ENCODE measurements around the gene CENPB.

Gene CENPB

GRCh38 chr20:3741836-3742458 lies 44.6 kb downstream of the CENPB start:
- peaks cover 23% of the 10 kb centered on the region for H3K27me3 Mint-ChIP-seq (ENCODE audit: low read depth)
- peaks cover 16% of the 10 kb centered on the region for H3K4me1 Mint-ChIP-seq
- peak overlapping the region in 1 of 3 experiments; percentile 53 for H3K27ac Mint-ChIP-seq
- TF ChIP-seq CTCF (IDR thresholded peaks at IDR 0.05; ENCODE audit: unreplicated experiment in 3 of 3), result no peak
- no peak overlapping the region for H3K4me3 Mint-ChIP-seq
- H3K9me3 Mint-ChIP-seq, result no peaks in the 10 kb centered on the region
- peaks cover 26% of the 10 kb centered on the region for H3K36me3 Mint-ChIP-seq (ENCODE audit: low read depth)

GRCh38 chr20:3740615-3741301 lies 45.8 kb downstream of the CENPB start:
- no peak for TF ChIP-seq CTCF (IDR thresholded peaks at IDR 0.05; ENCODE audit: unreplicated experiment in 3 of 3)
- Mint-ChIP-seq H3K27ac (no peak overlapping the region), H3K4me3 (no peak overlapping the region), H3K4me1 (peaks cover 16% of the 10 kb centered on the region), H3K9me3 (no peaks in the 10 kb centered on the region), H3K27me3 (ENCODE audit: low read depth) (peaks cover 19% of the 10 kb centered on the region), H3K36me3 (ENCODE audit: low read depth) (peaks cover 20% of the 10 kb centered on the region)

- Mint-ChIP-seq H3K27ac (no peak overlapping the region), H3K4me1 (peaks cover 19% of the 10 kb centered on the region), H3K36me3 (ENCODE audit: low read depth) (peaks cover 17% of the 10 kb centered on the region), H3K27me3 (ENCODE audit: low read depth) (peaks cover 13% of the 10 kb centered on the region), H3K4me3 (no peak overlapping the region), H3K9me3 (no peaks in the 10 kb centered on the region)
- TF ChIP-seq CTCF (IDR thresholded peaks at IDR 0.05; ENCODE audit: unreplicated experiment in 3 of 3), result no peak
These were observed 46.6 kb downstream of the CENPB start for GRCh38 chr20:3739926-3740451.

GRCh38 chr20:3739054-3739925 lies 47.2 kb downstream of the CENPB start:
- Mint-ChIP-seq H3K4me1 (peaks cover 25% of the 10 kb centered on the region), H3K27ac (no peak overlapping the region), H3K27me3 (ENCODE audit: low read depth) (peaks cover 7% of the 10 kb centered on the region), H3K9me3 (no peaks in the 10 kb centered on the region), H3K4me3 (no peak overlapping the region), H3K36me3 (ENCODE audit: low read depth) (peaks cover 11% of the 10 kb centered on the region)
- TF ChIP-seq CTCF (IDR thresholded peaks at IDR 0.05; ENCODE audit: unreplicated experiment in 3 of 3), result no peak

GRCh38 chr20:3738111-3739053 lies 48.2 kb downstream of the CENPB start:
- no peaks in the 10 kb centered on the region for H3K9me3 Mint-ChIP-seq
- peak overlapping the region in 2 of 3 experiments; percentile 33 to 53 for H3K27ac Mint-ChIP-seq
- no peak overlapping the region for H3K4me3 Mint-ChIP-seq
- H3K27me3 Mint-ChIP-seq (ENCODE audit: low read depth), result peaks cover 6% of the 10 kb centered on the region
- peaks cover 31% of the 10 kb centered on the region for H3K4me1 Mint-ChIP-seq
- peaks cover 4% of the 10 kb centered on the region for H3K36me3 Mint-ChIP-seq (ENCODE audit: low read depth)
- no peak for TF ChIP-seq CTCF (IDR thresholded peaks at IDR 0.05; ENCODE audit: unreplicated experiment in 3 of 3)
